CD8-positive, alpha-beta memory T cell (primary cell): ENCODE measurements around the gene SLC22A2. TPM values are rescaled to one million over a fixed set of nuclear protein-coding genes. Genes with fewer than 3 reads are reported as not detected.
"Not testable (repeated sequence)": the region's sequence is repeated elsewhere in the genome, so short reads cannot be mapped to it uniquely, and the experiment has no call there.

Experiments used
- CTCF ChIA-PET: fragments of 350-600 bp; sonication (Branson Sonifier 250); formaldehyde crosslinking; loops from one replicate; lab custom pipeline; 2021; ENCODE audit warnings: antibody characterized with exemption; lab: Charles Lee
- POLR2A ChIA-PET: fragments of 350-600 bp; sonication (Branson Sonifier 250); formaldehyde crosslinking; loops from one replicate; lab custom pipeline; 2021; ENCODE audit warnings: antibody characterized with exemption; lab: Charles Lee
- DNase-seq, 5 donors: peaks; one replicate each; pipeline versions ENCODE4 v3.0.0 to v3.0.0-alpha.2; 2020 to 2022; ENCODE audit warnings: mixed read lengths in 1 of 5
- H3K27ac ChIP-seq: one replicate; pipeline ENCODE4 v1.7.0; 2013; ENCODE audit warnings: low read depth, mild to moderate bottlenecking, low read length, moderate library complexity
- H3K27me3 ChIP-seq: 2 replicates; pipeline ENCODE4 v1.7.0; 2013; ENCODE audit warnings: low read length, mild to moderate bottlenecking; ENCODE audit not compliant: insufficient read depth, poor library complexity, severe bottlenecking
- H3K36me3 ChIP-seq: 2 replicates; pipeline ENCODE4 v1.7.0; 2013; ENCODE audit warnings: mild to moderate bottlenecking, low read length, moderate library complexity; ENCODE audit not compliant: insufficient read depth
- H3K4me1 ChIP-seq: 2 replicates; pipeline ENCODE4 v1.7.0; 2013; ENCODE audit warnings: mild to moderate bottlenecking, low read length, moderate library complexity; ENCODE audit not compliant: insufficient read depth
- H3K4me3 ChIP-seq: 2 replicates; pipeline ENCODE4 v1.7.0; 2013; ENCODE audit warnings: mild to moderate bottlenecking, low read length
- H3K9me3 ChIP-seq: 2 replicates; pipeline ENCODE4 v1.7.0; 2013; ENCODE audit warnings: mild to moderate bottlenecking, low read length
- H3K27ac Mint-ChIP-seq, 8 donors: one replicate each; pipeline ENCODE4 v1.8.0; 2020 to 2021; ENCODE audit warnings: mixed read lengths in 8 of 8, mild to moderate bottlenecking in 6 of 8, inconsistent platforms in 3 of 8, moderate library complexity in 3 of 8
- H3K27me3 Mint-ChIP-seq, 2 donors: one replicate each; pipeline ENCODE4 v1.8.0; 2020 to 2021; ENCODE audit warnings: mixed read lengths in 2 of 2, mild to moderate bottlenecking in 1 of 2, moderate library complexity in 1 of 2
- H3K36me3 Mint-ChIP-seq, 3 donors: one replicate each; pipeline ENCODE4 v1.8.0; 2020 to 2021; ENCODE audit warnings: mixed read lengths in 3 of 3, inconsistent platforms in 1 of 3, mild to moderate bottlenecking in 1 of 3
- H3K4me1 Mint-ChIP-seq, 3 donors: one replicate each; pipeline ENCODE4 v1.8.0; 2020 to 2021; ENCODE audit warnings: mixed read lengths in 3 of 3, inconsistent platforms in 1 of 3, mild to moderate bottlenecking in 1 of 3
- H3K4me3 Mint-ChIP-seq, 7 donors: one replicate each; pipeline ENCODE4 v1.8.0; 2020 to 2021; ENCODE audit warnings: mixed read lengths in 7 of 7, mild to moderate bottlenecking in 6 of 7, moderate library complexity in 4 of 7, inconsistent platforms in 2 of 7
- H3K9me3 Mint-ChIP-seq, 5 donors: one replicate each; pipeline ENCODE4 v1.8.0; 2020 to 2022; ENCODE audit warnings: mixed read lengths in 5 of 5, mild to moderate bottlenecking in 3 of 5, moderate library complexity in 2 of 5, inconsistent platforms in 1 of 5
- polyA plus RNA-seq: library from polyadenylated mRNA; unstranded; fragments of 300-500 nt; fragmentation: Illumina TruSeq; gene quantifications from one replicate; pipeline ENCODE4 v1.2.3, GENCODE V29; 2021
- total RNA-seq, 2 experiments: library from RNA; stranded (reverse); gene quantifications; one replicate each; pipeline ENCODE4 v1.2.3, GENCODE V29; 2021

Gene SLC22A2
- not detected for total RNA-seq
- polyA plus RNA-seq: not detected

DNA sequence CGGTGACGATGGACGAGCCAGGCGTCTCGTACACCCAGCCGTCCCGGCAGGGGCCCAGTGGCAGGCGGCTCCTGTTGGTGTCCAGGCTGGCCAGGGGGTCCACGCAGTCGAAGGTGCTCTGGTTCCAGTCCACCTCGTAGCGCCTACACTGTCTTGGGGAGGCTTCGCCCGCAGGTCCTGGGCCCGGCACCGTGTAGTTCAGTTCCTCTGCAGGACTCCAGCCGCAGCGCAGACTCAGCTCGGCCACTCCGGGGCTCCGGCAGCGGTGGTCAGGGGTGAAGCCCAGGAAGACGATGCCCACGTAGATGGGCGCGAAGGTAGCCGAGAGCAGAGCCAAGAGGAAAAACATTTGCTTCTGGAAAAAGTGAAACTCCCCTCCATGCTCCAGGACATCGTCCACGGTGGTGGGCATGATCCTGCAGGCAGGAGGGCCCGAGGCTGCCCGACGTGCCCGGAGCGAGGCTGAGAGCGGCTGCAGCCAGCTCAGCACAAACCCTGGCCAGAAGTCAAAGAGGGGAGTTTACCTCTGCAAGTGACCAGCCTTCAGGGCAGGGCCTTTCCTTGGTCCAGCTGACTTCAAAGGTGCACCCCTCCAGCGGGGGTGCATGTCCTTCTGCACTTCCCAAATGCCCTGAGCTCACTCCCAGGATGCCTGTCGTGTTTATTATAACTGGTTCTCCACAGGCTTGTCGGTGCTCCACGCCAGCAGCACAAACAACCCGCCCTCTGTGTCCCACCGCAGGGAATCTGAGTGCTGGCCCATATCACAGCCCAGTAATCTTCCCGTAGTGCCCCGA lies at the start of gene SLC22A2:
SLC22A2 (minus strand) TSS at position 476 of the 797 bp plus-strand sequence; CDS start at position 412, 64 bp downstream.
- no peak within 1 kb of the TSS for H3K27ac ChIP-seq
- no peaks in the 10 kb centered on the region for H3K9me3 Mint-ChIP-seq
- no peak within 1 kb of the TSS for H3K4me3 Mint-ChIP-seq
- ChIA-PET CTCF (no interaction called here), POLR2A (no interaction called here)
- H3K27me3 ChIP-seq: peaks cover 4% of the 10 kb centered on the region
- no peak for DNase-seq
- no peak within 1 kb of the TSS for H3K27ac Mint-ChIP-seq
- H3K27me3 Mint-ChIP-seq: peaks cover 10 to 24% of the 10 kb centered on the region in 2 donors
- H3K4me1 ChIP-seq: no peaks in the 10 kb centered on the region
- no peak within 1 kb of the TSS for H3K4me3 ChIP-seq
- no peaks in the 10 kb centered on the region for H3K36me3 ChIP-seq
- no peaks in the 10 kb centered on the region for H3K4me1 Mint-ChIP-seq
- H3K9me3 ChIP-seq: no peaks in the 10 kb centered on the region
- no peaks in the 10 kb centered on the region for H3K36me3 Mint-ChIP-seq

DNA sequence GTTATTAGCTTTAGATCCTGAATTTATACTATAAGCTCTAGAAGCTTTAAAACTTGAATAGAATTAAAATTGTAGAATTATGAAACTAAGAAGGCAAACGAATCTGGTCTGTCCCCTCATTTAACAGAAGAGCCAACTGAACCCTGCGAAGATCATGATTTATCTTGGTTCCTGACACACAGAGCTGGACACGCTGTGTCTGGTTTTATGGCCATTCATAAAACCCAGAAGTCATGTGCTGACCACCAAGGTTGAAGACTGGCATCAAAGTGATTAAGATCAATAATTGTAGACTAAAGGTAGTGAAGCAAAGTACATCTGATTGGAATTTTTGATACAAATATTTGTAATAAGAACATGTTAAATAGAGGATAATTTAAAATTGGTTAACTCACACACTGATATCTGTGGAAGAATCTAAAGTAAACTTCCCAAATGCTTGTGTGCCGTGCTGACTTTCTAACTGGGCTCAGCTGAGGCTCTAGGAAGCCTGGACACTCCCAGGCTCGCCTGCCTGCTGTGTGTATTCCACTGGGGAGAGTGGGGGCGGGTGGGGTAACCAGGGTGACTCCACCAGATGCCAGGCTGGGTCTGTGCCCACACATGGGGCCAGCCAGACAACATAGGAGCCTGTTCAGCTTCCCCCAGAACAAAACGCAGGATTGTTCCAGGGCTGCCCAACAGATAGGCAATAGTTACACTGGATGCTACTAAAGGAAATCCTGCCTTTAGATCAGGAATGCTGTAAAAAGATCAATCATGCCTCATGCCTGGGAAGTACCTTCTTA lies 47.5 kb upstream of the SLC22A2 start:
- Mint-ChIP-seq H3K4me1 (no peaks in the 10 kb centered on the region), H3K9me3 (peaks cover 13 to 26% (median 19%) of the 10 kb centered on the region in 5 donors), H3K27ac (no peak overlapping the region), H3K4me3 (no peak overlapping the region), H3K27me3 (peaks cover 8 to 12% of the 10 kb centered on the region in 2 donors), H3K36me3 (peaks cover 0 to 4% (median 2%) of the 10 kb centered on the region in 3 donors)
- H3K4me1 ChIP-seq: no peaks in the 10 kb centered on the region
- H3K27ac ChIP-seq: no peak overlapping the region
- ChIA-PET CTCF (no interaction called here), POLR2A (no interaction called here)
- no peak for DNase-seq
- no peaks in the 10 kb centered on the region for H3K27me3 ChIP-seq
- H3K4me3 ChIP-seq: no peak overlapping the region
- H3K36me3 ChIP-seq: no peaks in the 10 kb centered on the region
- peaks cover 4% of the 10 kb centered on the region for H3K9me3 ChIP-seq

DNA sequence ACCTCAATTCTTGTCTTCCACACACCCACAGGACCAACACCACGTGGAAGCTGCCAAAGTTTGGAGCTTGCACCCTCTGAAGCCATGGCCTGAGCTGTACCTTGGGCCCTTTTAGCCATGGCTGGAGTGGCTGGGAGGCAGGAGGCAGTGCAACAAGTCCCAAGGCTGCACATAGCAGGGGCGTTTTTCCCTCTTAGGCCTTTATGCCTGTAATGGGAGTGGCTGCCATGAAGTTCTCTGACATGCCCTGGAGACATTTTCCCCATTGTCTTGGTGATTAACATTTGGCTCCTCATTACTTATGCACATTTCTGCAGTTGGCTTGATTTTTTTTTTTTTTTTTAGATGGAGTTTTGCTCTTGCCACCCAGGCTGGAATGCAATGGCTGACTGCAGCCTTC lies 45.2 kb upstream of the SLC22A2 start:
- H3K9me3 Mint-ChIP-seq: peaks cover 0 to 9% (median 6%) of the 10 kb centered on the region in 5 donors
- DNase-seq: no peak
- H3K27me3 Mint-ChIP-seq: peaks cover 7 to 10% of the 10 kb centered on the region in 2 donors
- Histone ChIP-seq H3K4me1 (no peaks in the 10 kb centered on the region), H3K4me3 (no peak overlapping the region), H3K36me3 (no peaks in the 10 kb centered on the region), H3K27ac (no peak overlapping the region), H3K9me3 (no peaks in the 10 kb centered on the region), H3K27me3 (no peaks in the 10 kb centered on the region)
- no peaks in the 10 kb centered on the region for H3K4me1 Mint-ChIP-seq
- ChIA-PET POLR2A (no interaction called here), CTCF (no interaction called here)
- no peak overlapping the region for H3K4me3 Mint-ChIP-seq
- H3K27ac Mint-ChIP-seq: no peak overlapping the region
- H3K36me3 Mint-ChIP-seq: peaks cover 0 to 2% (median 0%) of the 10 kb centered on the region in 3 donors

DNA sequence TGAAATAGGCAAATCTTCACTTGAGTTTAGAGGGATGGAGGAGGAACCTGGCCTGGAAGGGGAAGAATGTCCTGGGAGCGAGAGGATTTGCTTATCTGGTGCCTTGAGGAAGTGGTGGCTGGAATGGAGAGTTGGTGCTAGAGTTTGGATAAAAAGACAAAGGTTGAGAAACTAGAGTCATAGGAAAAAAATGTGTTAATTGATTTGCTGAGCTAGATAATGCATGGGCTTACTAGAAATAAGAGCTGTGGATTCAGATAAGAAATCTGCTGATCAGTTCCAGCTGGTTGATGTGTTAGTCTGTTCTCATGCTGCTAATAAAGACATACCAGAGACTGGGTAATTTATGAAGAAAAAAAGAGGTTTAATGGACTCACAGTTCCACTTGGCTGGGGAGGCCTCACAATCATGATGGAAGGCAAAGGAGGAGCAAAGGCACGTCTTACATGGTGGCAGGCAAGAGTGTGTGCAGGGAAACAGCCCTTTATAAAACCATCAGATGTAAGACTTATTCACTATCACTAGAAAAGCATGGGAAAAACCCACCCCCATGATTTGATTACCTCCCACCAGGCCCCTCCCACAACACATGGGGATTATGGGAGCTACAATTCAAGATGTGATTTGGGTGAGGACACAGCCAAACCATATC lies 43.9 kb upstream of the SLC22A2 start:
- H3K27ac Mint-ChIP-seq, CTCF ChIA-PET, H3K4me3 Mint-ChIP-seq, H3K27me3 ChIP-seq, H3K9me3 Mint-ChIP-seq, POLR2A ChIA-PET, H3K4me3 ChIP-seq, H3K4me1 Mint-ChIP-seq, H3K27ac ChIP-seq, DNase-seq, H3K36me3 ChIP-seq, H3K9me3 ChIP-seq, H3K36me3 Mint-ChIP-seq, H3K4me1 ChIP-seq: not testable (repeated sequence)
- H3K27me3 Mint-ChIP-seq: peaks cover 7 to 13% of the 10 kb centered on the region in 2 donors

DNA sequence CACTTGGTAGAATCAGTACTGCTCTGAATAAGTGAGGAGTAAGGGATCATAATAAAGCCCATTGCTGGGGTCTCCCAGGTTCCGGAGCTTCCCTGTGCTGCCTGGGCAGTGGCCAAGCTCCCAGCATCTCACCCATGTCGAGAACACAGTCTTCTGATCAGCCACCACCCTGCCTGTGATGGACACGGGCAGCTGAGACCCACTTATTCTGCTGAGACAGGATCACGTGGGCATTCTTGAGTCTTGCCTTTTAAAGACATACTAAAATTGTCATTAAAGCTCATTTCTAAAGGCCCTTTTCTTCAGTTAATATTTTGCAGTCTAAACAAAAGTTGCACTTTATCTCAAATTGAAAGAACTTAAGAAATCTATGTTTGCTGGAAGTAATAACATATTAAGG lies 42.7 kb upstream of the SLC22A2 start:
- no peaks in the 10 kb centered on the region for H3K36me3 ChIP-seq
- POLR2A ChIA-PET: no interaction called here
- Mint-ChIP-seq H3K9me3 (peaks cover 0 to 3% (median 0%) of the 10 kb centered on the region in 5 donors), H3K27me3 (peaks cover 12 to 13% of the 10 kb centered on the region in 2 donors), H3K4me1 (no peaks in the 10 kb centered on the region), H3K4me3 (no peak overlapping the region), H3K36me3 (peaks cover 0 to 2% (median 0%) of the 10 kb centered on the region in 3 donors), H3K27ac (no peak overlapping the region)
- CTCF ChIA-PET: no interaction called here
- no peaks in the 10 kb centered on the region for H3K9me3 ChIP-seq
- H3K4me3 ChIP-seq: no peak overlapping the region
- H3K27ac ChIP-seq: no peak overlapping the region
- H3K4me1 ChIP-seq: no peaks in the 10 kb centered on the region
- no peak for DNase-seq
- no peaks in the 10 kb centered on the region for H3K27me3 ChIP-seq

DNA sequence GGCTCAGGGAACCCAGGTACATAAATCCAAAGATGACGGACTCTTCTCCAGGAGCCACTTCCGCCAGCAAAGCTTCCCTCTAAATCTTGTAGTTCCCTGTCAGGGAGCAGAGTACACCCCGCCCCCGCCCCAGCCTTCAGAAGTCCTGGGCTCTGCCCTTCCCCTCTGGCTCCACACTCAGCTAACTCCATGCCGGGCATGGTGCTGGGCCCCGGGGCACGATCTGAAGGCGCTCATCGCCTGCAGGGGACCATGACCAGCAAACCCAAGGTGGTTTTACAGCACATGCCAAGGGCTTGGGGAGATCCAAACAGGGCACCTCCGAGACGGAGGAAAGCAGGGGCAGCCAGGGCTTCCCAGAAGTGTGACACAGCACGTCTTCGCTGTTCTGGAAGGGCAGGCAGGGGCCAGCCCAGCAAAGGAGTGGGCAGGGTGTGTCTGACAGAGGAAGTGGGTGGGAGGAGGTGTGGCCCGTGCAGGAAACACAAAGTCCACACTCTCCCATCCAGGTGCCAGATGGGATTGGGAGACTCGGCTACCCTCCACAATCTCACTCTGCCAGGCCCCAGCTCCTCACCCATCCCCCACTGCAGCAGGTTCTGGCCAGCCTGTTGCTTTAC lies 41.6 kb upstream of the SLC22A2 start:
- H3K36me3 Mint-ChIP-seq: peaks cover 0 to 2% (median 0%) of the 10 kb centered on the region in 3 donors
- DNase-seq: no peak
- ChIA-PET CTCF (no interaction called here), POLR2A (no interaction called here)
- H3K27ac Mint-ChIP-seq: no peak overlapping the region
- Histone ChIP-seq H3K4me1 (no peaks in the 10 kb centered on the region), H3K27me3 (no peaks in the 10 kb centered on the region), H3K4me3 (no peak overlapping the region), H3K36me3 (no peaks in the 10 kb centered on the region), H3K27ac (no peak overlapping the region), H3K9me3 (no peaks in the 10 kb centered on the region)
- peaks cover 12 to 18% of the 10 kb centered on the region in 2 donors for H3K27me3 Mint-ChIP-seq
- no peak overlapping the region for H3K4me3 Mint-ChIP-seq
- H3K9me3 Mint-ChIP-seq: peaks cover 0 to 3% (median 0%) of the 10 kb centered on the region in 5 donors
- no peaks in the 10 kb centered on the region for H3K4me1 Mint-ChIP-seq

DNA sequence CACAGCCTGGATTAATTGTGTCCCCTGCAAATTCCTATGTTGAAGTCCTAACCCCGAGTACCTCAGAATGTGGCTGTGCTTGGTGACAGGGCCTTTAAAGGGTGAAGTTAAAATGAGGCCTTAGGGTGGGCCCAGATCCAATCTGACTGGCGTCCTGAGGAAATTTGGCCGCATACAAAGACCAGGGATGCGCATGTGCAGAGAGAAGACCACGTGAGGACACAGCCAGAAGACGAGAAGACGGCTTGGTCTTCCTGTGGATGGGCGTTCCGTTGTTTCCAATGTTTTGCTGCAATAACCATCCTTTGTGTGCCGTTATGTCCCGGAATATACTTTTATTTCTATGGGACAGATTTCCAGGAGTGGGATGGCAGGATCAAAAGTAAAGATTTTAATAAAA lies 40.9 kb upstream of the SLC22A2 start:
- Histone ChIP-seq H3K36me3 (no peaks in the 10 kb centered on the region), H3K27me3 (no peaks in the 10 kb centered on the region), H3K4me3 (no peak overlapping the region), H3K27ac (no peak overlapping the region), H3K9me3 (no peaks in the 10 kb centered on the region), H3K4me1 (no peaks in the 10 kb centered on the region)
- peaks cover 7 to 17% of the 10 kb centered on the region in 2 donors for H3K27me3 Mint-ChIP-seq
- peaks cover 0 to 3% (median 0%) of the 10 kb centered on the region in 5 donors for H3K9me3 Mint-ChIP-seq
- no peak overlapping the region for H3K27ac Mint-ChIP-seq
- no peak overlapping the region for H3K4me3 Mint-ChIP-seq
- no peaks in the 10 kb centered on the region for H3K4me1 Mint-ChIP-seq
- H3K36me3 Mint-ChIP-seq: peaks cover 0 to 2% (median 0%) of the 10 kb centered on the region in 3 donors
- ChIA-PET POLR2A (no interaction called here), CTCF (no interaction called here)
- DNase-seq: no peak
